ENCODE results near the gene CRHR1. TPM values are rescaled to one million over a fixed set of nuclear protein-coding genes. Genes with fewer than 3 reads are reported as not detected.

CRHR1 gene
- polyA plus RNA-seq, 2 of the 4 experiments (the other 2 are of a cell fraction) = 0.09 to 0.12 TPM

DNA sequence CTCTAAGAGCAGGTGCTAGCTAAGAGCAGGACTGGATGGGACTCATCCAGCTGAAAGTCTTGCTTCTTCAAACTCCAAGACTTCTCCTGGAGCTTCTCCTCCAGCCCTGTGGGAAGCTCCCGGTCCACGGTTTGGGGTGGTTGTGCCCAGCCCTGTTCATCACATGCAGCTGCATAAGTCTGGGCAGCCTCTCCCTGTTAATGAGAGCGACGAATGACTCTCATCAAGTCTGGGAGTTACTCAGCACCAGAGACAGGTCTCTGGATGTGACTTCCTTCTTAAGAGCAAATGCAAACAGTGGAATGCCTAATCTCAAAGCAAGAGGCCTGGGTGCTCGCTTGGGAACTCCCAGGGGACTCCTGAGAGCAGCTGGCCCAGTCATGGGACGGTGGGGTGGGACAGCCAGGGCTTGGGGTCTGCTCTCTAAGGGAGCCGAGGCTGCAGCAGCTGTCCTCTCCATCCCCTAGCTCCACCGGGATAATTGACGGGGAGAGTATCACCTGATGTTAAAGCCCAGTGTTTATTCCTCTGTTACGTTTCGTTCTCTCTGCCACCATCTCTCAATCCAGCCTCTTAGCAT is 35.3 kb upstream of the CRHR1 start:
- POLR2A ChIA-PET = no interaction called here
- Histone ChIP-seq H3K4me2 (no peak overlapping the region), H3K4me3 (no peak overlapping the region), H3K27ac (no peak overlapping the region), H3K4me1 (no peaks in the 10 kb centered on the region), H3K9me3 (no peaks in the 10 kb centered on the region)
- no peak for FAIRE-seq
- 44% methylated on average over 11 of the region's 11 CpGs for WGBS (ENCODE audit: missing lambda C conversion rate)
- CTCF ChIA-PET = interaction anchor here (0.7 to 5.0 kb wide), 7 partner anchors 9 to 109 kb away, joined by 3 to 28 read pairs (median 5); partner anchors contain the start of gene CRHR1
- ATAC-seq = no peak
- no peak for TF ChIP-seq ATOH8 (CRISPR knock-in tag; IDR thresholded peaks at IDR 0.05; ENCODE audit: low read depth)
- TF ChIP-seq RNF2 (IDR thresholded peaks at IDR 0.05; ENCODE audit: borderline replicate concordance, low read depth) = no peak
- TF ChIP-seq, protein P1, sequence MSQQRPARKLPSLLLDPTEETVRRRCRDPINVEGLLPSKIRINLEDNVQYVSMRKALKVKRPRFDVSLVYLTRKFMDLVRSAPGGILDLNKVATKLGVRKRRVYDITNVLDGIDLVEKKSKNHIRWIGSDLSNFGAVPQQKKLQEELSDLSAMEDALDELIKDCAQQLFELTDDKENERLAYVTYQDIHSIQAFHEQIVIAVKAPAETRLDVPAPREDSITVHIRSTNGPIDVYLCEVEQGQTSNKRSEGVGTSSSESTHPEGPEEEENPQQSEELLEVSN (IDR thresholded peaks at IDR 0.05; ENCODE audit: borderline replicate concordance, low read depth) = no peak
- TF ChIP-seq HEYL (CRISPR knock-in tag; IDR thresholded peaks at IDR 0.05) = no peak
- TF ChIP-seq CHD4 (IDR thresholded peaks at IDR 0.05; ENCODE audit: borderline replicate concordance) = no peak
- no peak for TF ChIP-seq NFE2L2 (conservative IDR thresholded peaks at IDR 0.05; ENCODE audit: low read length)
- no peak for TF ChIP-seq MAZ (IDR thresholded peaks at IDR 0.05; ENCODE audit: borderline replicate concordance, low read depth, low read length)
- TF ChIP-seq ZFP36 (IDR thresholded peaks at IDR 0.05; ENCODE audit: borderline replicate concordance, partially characterized antibody) = no peak
- no peak for TF ChIP-seq ZC3H11A (IDR thresholded peaks at IDR 0.05)
- no peak for TF ChIP-seq EHMT2 (IDR thresholded peaks at IDR 0.05; ENCODE audit: low read depth)
- TF ChIP-seq HDAC2 (IDR thresholded peaks at IDR 0.05) = no peak
- TF ChIP-seq, protein P2, sequence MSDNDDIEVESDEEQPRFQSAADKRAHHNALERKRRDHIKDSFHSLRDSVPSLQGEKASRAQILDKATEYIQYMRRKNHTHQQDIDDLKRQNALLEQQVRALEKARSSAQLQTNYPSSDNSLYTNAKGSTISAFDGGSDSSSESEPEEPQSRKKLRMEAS (IDR thresholded peaks at IDR 0.05) = no peak
- TF ChIP-seq SMC3 (IDR thresholded peaks at IDR 0.05) = no peak
- no peak for TF ChIP-seq ESRRA (IDR thresholded peaks at IDR 0.05; ENCODE audit: borderline replicate concordance, low read length)
- no peak for TF ChIP-seq CBX2 (IDR thresholded peaks at IDR 0.05; ENCODE audit: borderline replicate concordance, low read depth)
- no peak for TF ChIP-seq ZSCAN20 (CRISPR knock-in tag; IDR thresholded peaks at IDR 0.05)
- TF ChIP-seq CBX8 (IDR thresholded peaks at IDR 0.05) = no peak
- TF ChIP-seq, protein P3, sequence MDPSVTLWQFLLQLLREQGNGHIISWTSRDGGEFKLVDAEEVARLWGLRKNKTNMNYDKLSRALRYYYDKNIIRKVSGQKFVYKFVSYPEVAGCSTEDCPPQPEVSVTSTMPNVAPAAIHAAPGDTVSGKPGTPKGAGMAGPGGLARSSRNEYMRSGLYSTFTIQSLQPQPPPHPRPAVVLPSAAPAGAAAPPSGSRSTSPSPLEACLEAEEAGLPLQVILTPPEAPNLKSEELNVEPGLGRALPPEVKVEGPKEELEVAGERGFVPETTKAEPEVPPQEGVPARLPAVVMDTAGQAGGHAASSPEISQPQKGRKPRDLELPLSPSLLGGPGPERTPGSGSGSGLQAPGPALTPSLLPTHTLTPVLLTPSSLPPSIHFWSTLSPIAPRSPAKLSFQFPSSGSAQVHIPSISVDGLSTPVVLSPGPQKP (IDR thresholded peaks at IDR 0.05; ENCODE audit: low read depth, low read length) = no peak
- no peak for TF ChIP-seq TFCP2L1 (CRISPR knock-in tag; IDR thresholded peaks at IDR 0.05)
- TF ChIP-seq, protein P4, sequence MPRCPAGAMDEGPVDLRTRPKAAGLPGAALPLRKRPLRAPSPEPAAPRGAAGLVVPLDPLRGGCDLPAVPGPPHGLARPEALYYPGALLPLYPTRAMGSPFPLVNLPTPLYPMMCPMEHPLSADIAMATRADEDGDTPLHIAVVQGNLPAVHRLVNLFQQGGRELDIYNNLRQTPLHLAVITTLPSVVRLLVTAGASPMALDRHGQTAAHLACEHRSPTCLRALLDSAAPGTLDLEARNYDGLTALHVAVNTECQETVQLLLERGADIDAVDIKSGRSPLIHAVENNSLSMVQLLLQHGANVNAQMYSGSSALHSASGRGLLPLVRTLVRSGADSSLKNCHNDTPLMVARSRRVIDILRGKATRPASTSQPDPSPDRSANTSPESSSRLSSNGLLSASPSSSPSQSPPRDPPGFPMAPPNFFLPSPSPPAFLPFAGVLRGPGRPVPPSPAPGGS (IDR thresholded peaks at IDR 0.05) = no peak
- DNase-seq (ENCODE audit: low read depth in 1 of 2, low spot score in 1 of 2) = no peak

DNA sequence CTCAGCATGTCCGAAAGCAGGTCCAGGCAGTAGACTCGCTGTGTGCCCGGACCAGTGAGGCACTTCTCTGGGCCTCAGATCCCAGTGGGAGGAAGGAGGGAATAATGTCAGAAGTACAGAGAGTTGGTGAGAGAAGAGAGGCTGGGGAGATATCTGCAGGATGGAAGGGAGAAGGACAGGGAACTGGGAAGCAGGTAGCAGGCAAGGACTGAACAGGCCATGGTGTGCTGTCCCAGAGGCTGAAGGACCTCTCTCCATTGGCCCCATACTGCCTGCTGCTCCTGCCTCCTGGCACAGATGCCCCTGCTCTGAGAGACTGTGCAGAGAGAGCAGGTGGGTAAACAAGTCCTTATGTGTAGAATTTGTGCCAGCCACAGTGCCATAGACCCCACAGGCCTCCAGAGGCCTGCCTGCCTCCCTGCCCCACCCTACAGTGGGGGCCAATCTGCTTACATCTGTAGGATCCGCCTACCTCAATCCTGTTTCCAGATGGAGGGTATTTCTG is 34.2 kb upstream of the CRHR1 start:
- H3K9me3 ChIP-seq = no peaks in the 10 kb centered on the region
- H3K4me2 ChIP-seq = no peak overlapping the region
- ATAC-seq (no peak), FAIRE-seq (no peak), DNase-seq (ENCODE audit: low read depth in 1 of 2, low spot score in 1 of 2) (no peak)
- no peak overlapping the region for H3K27ac ChIP-seq
- no peak overlapping the region for H3K4me3 ChIP-seq
- WGBS (ENCODE audit: missing lambda C conversion rate) = 76% methylated on average over 4 of the region's 4 CpGs
- ChIA-PET POLR2A (no interaction called here), CTCF (interaction anchor here (0.7 to 5.0 kb wide), 6 partner anchors 21 to 82 kb away, joined by 3 to 28 read pairs (median 6); partner anchors contain the start of gene CRHR1)
- no peaks in the 10 kb centered on the region for H3K4me1 ChIP-seq
- TF ChIP-seq RFX5 (IDR thresholded peaks at IDR 0.05) = no peak
- TF ChIP-seq FOXS1 (CRISPR knock-in tag; IDR thresholded peaks at IDR 0.05) = no peak
- TF ChIP-seq JUNB (IDR thresholded peaks at IDR 0.05) = no peak
- no peak for TF ChIP-seq NPAS2 (CRISPR knock-in tag; IDR thresholded peaks at IDR 0.05; ENCODE audit: borderline replicate concordance)
- no peak for TF ChIP-seq ZFP36 (IDR thresholded peaks at IDR 0.05; ENCODE audit: borderline replicate concordance, partially characterized antibody)
- no peak for TF ChIP-seq CBX2 (IDR thresholded peaks at IDR 0.05; ENCODE audit: borderline replicate concordance, low read depth)
- no peak for TF ChIP-seq FOSL2 (IDR thresholded peaks at IDR 0.05)
- TF ChIP-seq FOSL2 (CRISPR knock-in tag; IDR thresholded peaks at IDR 0.05) = no peak
- TF ChIP-seq NR3C1 (IDR thresholded peaks at IDR 0.05) = no peak
- TF ChIP-seq KDM1A (IDR thresholded peaks at IDR 0.05; ENCODE audit: low read depth) = no peak
- no peak for TF ChIP-seq CHD4 (IDR thresholded peaks at IDR 0.05; ENCODE audit: borderline replicate concordance)
- no peak for TF ChIP-seq POLR2AphosphoS2 (conservative IDR thresholded peaks at IDR 0.05; ENCODE audit: low read length)
- TF ChIP-seq BHLHE40 (IDR thresholded peaks at IDR 0.05; ENCODE audit: low read depth, low read length) = no peak
- TF ChIP-seq PHF8 (IDR thresholded peaks at IDR 0.05; ENCODE audit: borderline replicate concordance, low read depth) = no peak
- TF ChIP-seq, protein P5, sequence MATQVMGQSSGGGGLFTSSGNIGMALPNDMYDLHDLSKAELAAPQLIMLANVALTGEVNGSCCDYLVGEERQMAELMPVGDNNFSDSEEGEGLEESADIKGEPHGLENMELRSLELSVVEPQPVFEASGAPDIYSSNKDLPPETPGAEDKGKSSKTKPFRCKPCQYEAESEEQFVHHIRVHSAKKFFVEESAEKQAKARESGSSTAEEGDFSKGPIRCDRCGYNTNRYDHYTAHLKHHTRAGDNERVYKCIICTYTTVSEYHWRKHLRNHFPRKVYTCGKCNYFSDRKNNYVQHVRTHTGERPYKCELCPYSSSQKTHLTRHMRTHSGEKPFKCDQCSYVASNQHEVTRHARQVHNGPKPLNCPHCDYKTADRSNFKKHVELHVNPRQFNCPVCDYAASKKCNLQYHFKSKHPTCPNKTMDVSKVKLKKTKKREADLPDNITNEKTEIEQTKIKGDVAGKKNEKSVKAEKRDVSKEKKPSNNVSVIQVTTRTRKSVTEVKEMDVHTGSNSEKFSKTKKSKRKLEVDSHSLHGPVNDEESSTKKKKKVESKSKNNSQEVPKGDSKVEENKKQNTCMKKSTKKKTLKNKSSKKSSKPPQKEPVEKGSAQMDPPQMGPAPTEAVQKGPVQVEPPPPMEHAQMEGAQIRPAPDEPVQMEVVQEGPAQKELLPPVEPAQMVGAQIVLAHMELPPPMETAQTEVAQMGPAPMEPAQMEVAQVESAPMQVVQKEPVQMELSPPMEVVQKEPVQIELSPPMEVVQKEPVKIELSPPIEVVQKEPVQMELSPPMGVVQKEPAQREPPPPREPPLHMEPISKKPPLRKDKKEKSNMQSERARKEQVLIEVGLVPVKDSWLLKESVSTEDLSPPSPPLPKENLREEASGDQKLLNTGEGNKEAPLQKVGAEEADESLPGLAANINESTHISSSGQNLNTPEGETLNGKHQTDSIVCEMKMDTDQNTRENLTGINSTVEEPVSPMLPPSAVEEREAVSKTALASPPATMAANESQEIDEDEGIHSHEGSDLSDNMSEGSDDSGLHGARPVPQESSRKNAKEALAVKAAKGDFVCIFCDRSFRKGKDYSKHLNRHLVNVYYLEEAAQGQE (IDR thresholded peaks at IDR 0.05) = no peak
